Measurements from ENCODE around the gene REEP1. TPM values are rescaled to one million over a fixed set of nuclear protein-coding genes. Genes with fewer than 3 reads are reported as not detected.

The REEP1 gene
- polyA plus RNA-seq, 1 experiment, result 0.10 TPM

DNA sequence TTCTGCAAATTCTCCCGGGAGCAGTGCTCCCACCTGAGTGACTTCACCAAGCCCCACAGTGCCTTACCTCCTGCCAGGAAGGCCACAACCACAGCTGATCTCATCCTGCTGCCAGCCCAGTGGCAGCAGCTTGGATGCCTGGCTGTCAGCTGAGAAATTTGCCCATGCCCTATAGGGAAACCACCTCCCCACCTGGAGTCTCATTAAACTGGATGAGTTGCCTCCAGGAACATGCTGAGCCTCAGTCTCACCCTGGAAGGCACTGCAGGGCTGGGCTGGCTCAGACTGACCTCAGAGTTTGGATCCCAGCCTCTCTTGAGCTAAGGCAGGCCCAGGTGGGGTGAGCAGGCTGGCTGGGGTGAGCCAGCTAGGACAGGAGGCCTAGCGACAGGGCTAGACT, 23.3 kb downstream of the REEP1 start:
- no peak overlapping the region for H3K4me3 ChIP-seq (ENCODE audit: low read depth, low read length)
- ChIA-PET CTCF (no interaction called here), POLR2A (no interaction called here)
- H3K27me3 ChIP-seq (ENCODE audit: control insufficient read depth, insufficient read depth, low read length), result peaks cover 15% of the 10 kb centered on the region
- no peaks in the 10 kb centered on the region for H3K9me3 ChIP-seq (ENCODE audit: control insufficient read depth, insufficient read depth, low read length)
- no peak for TF ChIP-seq CTCF (IDR thresholded peaks at IDR 0.05; ENCODE audit: low read depth, low read length)
- H3K27ac ChIP-seq (ENCODE audit: low read depth, low read length), result no peak overlapping the region
- no peak for DNase-seq (ENCODE audit: low read depth, low spot score)

DNA sequence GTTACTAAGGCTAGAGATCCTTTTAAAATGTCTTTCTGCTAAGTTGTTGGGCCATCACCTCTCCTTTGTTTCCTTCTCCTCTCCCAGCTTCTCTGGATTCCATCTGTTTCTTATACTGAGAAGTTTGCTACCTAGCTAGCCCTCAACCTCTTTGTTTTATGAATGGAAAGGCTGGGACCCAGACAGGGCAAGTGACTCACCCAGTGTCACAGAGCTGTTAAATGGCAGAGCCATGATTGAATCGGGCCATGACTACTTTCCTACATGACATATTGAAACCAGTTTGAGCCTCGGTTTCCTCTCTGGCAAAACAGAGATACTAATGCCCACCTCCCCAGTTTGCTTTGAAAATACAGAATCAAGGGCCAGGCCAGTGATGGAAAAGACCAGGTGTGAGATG, 24.1 kb downstream of the REEP1 start:
- Histone ChIP-seq H3K9me3 (ENCODE audit: control insufficient read depth, insufficient read depth, low read length) (no peaks in the 10 kb centered on the region), H3K27ac (ENCODE audit: low read depth, low read length) (no peak overlapping the region), H3K4me3 (ENCODE audit: low read depth, low read length) (no peak overlapping the region), H3K27me3 (ENCODE audit: control insufficient read depth, insufficient read depth, low read length) (peaks cover 17% of the 10 kb centered on the region)
- no peak for TF ChIP-seq CTCF (IDR thresholded peaks at IDR 0.05; ENCODE audit: low read depth, low read length)
- POLR2A ChIA-PET, result no interaction called here
- CTCF ChIA-PET, result no interaction called here
- no peak for DNase-seq (ENCODE audit: low read depth, low spot score)

GRCh38 chr2:86311879-86312278, 25.5 kb downstream of the REEP1 start:
- no peak for TF ChIP-seq CTCF (IDR thresholded peaks at IDR 0.05; ENCODE audit: low read depth, low read length)
- H3K9me3 ChIP-seq (ENCODE audit: control insufficient read depth, insufficient read depth, low read length), result no peaks in the 10 kb centered on the region
- no peak overlapping the region for H3K27ac ChIP-seq (ENCODE audit: low read depth, low read length)
- ChIA-PET POLR2A (no interaction called here), CTCF (no interaction called here)
- peaks cover 17% of the 10 kb centered on the region for H3K27me3 ChIP-seq (ENCODE audit: control insufficient read depth, insufficient read depth, low read length)
- no peak for DNase-seq (ENCODE audit: low read depth, low spot score)
- no peak overlapping the region for H3K4me3 ChIP-seq (ENCODE audit: low read depth, low read length)

- Histone ChIP-seq H3K9me3 (ENCODE audit: control insufficient read depth, insufficient read depth, low read length) (no peaks in the 10 kb centered on the region), H3K27me3 (ENCODE audit: control insufficient read depth, insufficient read depth, low read length) (peaks cover 23% of the 10 kb centered on the region), H3K4me3 (ENCODE audit: low read depth, low read length) (no peak overlapping the region), H3K27ac (ENCODE audit: low read depth, low read length) (no peak overlapping the region)
- POLR2A ChIA-PET, result no interaction called here
- CTCF ChIA-PET, result no interaction called here
- TF ChIP-seq CTCF (IDR thresholded peaks at IDR 0.05; ENCODE audit: low read depth, low read length), result no peak
- DNase-seq (ENCODE audit: low read depth, low spot score), result no peak
Observed at GRCh38 chr2:86309966-86310365, 27.5 kb downstream of the REEP1 start.

GRCh38 chr2:86308984-86309695, 28.3 kb downstream of the REEP1 start:
- CTCF ChIA-PET, result no interaction called here

More at GRCh38 chr2:86308984-86309695, 28.3 kb downstream of the REEP1 start:
- POLR2A ChIA-PET, result no interaction called here
- DNase-seq (ENCODE audit: low read depth, low spot score), result no peak
- Histone ChIP-seq H3K9me3 (ENCODE audit: control insufficient read depth, insufficient read depth, low read length) (no peaks in the 10 kb centered on the region), H3K27me3 (ENCODE audit: control insufficient read depth, insufficient read depth, low read length) (peaks cover 23% of the 10 kb centered on the region), H3K4me3 (ENCODE audit: low read depth, low read length) (no peak overlapping the region), H3K27ac (ENCODE audit: low read depth, low read length) (no peak overlapping the region)
- TF ChIP-seq CTCF (IDR thresholded peaks at IDR 0.05; ENCODE audit: low read depth, low read length), result no peak
